Duodenal mucosa (tissue), 2 donors: Measurements from ENCODE around the gene IL17REL.

Experiments
- H3K27ac ChIP-seq: one replicate; pipeline ENCODE4 v1.7.0; 2013; ENCODE audit warnings: low read depth, low read length
- H3K27me3 ChIP-seq, 2 donors: one replicate each; pipeline ENCODE4 v1.7.0; 2013; ENCODE audit warnings: low read length in 2 of 2, control low read depth in 1 of 2; ENCODE audit not compliant: insufficient read depth in 2 of 2, control insufficient read depth in 1 of 2
- H3K36me3 ChIP-seq, 2 donors: one replicate each; pipeline ENCODE4 v1.7.0; 2013; ENCODE audit warnings: low read length in 2 of 2, control low read depth in 1 of 2; ENCODE audit not compliant: insufficient read depth in 2 of 2, control insufficient read depth in 1 of 2
- H3K4me1 ChIP-seq, 2 donors: one replicate each; pipeline ENCODE4 v1.7.0; 2013; ENCODE audit warnings: low read length in 2 of 2, control low read depth in 1 of 2; ENCODE audit not compliant: insufficient read depth in 2 of 2, control insufficient read depth in 1 of 2
- H3K4me3 ChIP-seq, 2 donors: one replicate each; pipeline ENCODE4 v1.7.0; 2013; ENCODE audit warnings: low read length in 2 of 2, low read depth in 1 of 2
- H3K9ac ChIP-seq, 2 donors: one replicate each; pipeline ENCODE4 v1.7.0; 2013; ENCODE audit warnings: low read length in 2 of 2, low read depth in 1 of 2
- H3K9me3 ChIP-seq, 2 donors: one replicate each; pipeline ENCODE4 v1.7.0; 2013; ENCODE audit warnings: low read length in 2 of 2, control low read depth in 1 of 2; ENCODE audit not compliant: control insufficient read depth in 1 of 2

Gene IL17REL

GRCh38 chr22:49972163-49973017, 40.2 kb downstream of the IL17REL start:
- Histone ChIP-seq H3K9ac (peak overlapping the region; percentile 63 to 70), H3K4me1 (peaks cover 21 to 22% of the 10 kb centered on the region in 2 donors), H3K36me3 (no peaks in the 10 kb centered on the region), H3K27ac (no peak overlapping the region), H3K9me3 (no peaks in the 10 kb centered on the region), H3K27me3 (no peaks in the 10 kb centered on the region), H3K4me3 (no peak overlapping the region)

- Histone ChIP-seq H3K9me3 (no peaks in the 10 kb centered on the region), H3K4me3 (peak overlapping the region; percentile 53 to 60), H3K27me3 (no peaks in the 10 kb centered on the region), H3K4me1 (peaks cover 27 to 31% of the 10 kb centered on the region in 2 donors), H3K9ac (peak overlapping the region; percentile 63 to 70), H3K36me3 (no peaks in the 10 kb centered on the region), H3K27ac (peak overlapping the region; percentile 86)
Measured at GRCh38 chr22:49971232-49972162, 41.1 kb downstream of the IL17REL start.

GRCh38 chr22:49970528-49971231, 41.9 kb downstream of the IL17REL start:
- Histone ChIP-seq H3K27me3 (no peaks in the 10 kb centered on the region), H3K27ac (peak overlapping the region; percentile 86), H3K36me3 (no peaks in the 10 kb centered on the region), H3K4me1 (peaks cover 33 to 36% of the 10 kb centered on the region in 2 donors), H3K9me3 (no peaks in the 10 kb centered on the region), H3K4me3 (peak overlapping the region; percentile 53 to 60), H3K9ac (peak overlapping the region; percentile 63 to 70)

GRCh38 chr22:49969751-49970527, 42.6 kb downstream of the IL17REL start:
- Histone ChIP-seq H3K4me1 (peaks cover 30 to 36% of the 10 kb centered on the region in 2 donors), H3K4me3 (peak overlapping the region in 1 of 2 donors; percentile 60), H3K9ac (peak overlapping the region; percentile 6 to 29), H3K27me3 (no peaks in the 10 kb centered on the region), H3K9me3 (no peaks in the 10 kb centered on the region), H3K27ac (peak overlapping the region; percentile 53), H3K36me3 (no peaks in the 10 kb centered on the region)

GRCh38 chr22:49968831-49969661, 43.5 kb downstream of the IL17REL start:
- H3K27ac ChIP-seq: peak overlapping the region; percentile 50
- H3K9ac ChIP-seq: peak overlapping the region in 1 of 2 donors; percentile 29
- peaks cover 31 to 39% of the 10 kb centered on the region in 2 donors for H3K4me1 ChIP-seq
- H3K27me3 ChIP-seq: no peaks in the 10 kb centered on the region
- no peak overlapping the region for H3K4me3 ChIP-seq
- peaks cover 0 to 4% of the 10 kb centered on the region in 2 donors for H3K36me3 ChIP-seq
- no peaks in the 10 kb centered on the region for H3K9me3 ChIP-seq

DNA sequence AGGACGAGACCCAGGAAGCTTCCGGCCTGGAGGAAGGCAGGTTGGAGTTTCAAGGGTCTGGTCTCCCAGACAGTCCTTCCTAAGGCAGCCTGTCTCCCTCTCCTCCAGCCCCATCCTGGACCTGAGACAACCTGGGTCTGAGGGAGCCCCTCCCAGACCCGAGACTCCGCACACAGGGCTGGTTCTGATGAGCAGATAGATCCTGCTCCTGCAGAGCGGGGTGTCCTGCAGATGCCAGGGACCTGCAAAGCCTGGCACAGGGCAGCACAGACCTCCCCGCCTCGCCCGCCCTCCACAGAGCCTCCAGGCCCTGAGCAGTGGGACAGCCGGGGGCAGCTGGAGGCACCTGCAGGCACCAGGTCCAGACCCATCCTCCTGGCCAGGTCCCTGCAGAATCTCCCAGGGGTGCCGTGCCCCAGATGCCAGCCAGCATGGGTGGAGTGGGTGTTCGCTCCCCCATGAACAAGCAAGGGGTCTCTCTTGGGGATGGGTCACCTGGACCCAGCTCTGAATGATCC, 44.2 kb downstream of the IL17REL start:
- Histone ChIP-seq H3K9me3 (no peaks in the 10 kb centered on the region), H3K4me1 (peaks cover 33 to 46% of the 10 kb centered on the region in 2 donors), H3K4me3 (no peak overlapping the region), H3K36me3 (peaks cover 4 to 6% of the 10 kb centered on the region in 2 donors), H3K9ac (no peak overlapping the region), H3K27ac (no peak overlapping the region), H3K27me3 (no peaks in the 10 kb centered on the region)

DNA sequence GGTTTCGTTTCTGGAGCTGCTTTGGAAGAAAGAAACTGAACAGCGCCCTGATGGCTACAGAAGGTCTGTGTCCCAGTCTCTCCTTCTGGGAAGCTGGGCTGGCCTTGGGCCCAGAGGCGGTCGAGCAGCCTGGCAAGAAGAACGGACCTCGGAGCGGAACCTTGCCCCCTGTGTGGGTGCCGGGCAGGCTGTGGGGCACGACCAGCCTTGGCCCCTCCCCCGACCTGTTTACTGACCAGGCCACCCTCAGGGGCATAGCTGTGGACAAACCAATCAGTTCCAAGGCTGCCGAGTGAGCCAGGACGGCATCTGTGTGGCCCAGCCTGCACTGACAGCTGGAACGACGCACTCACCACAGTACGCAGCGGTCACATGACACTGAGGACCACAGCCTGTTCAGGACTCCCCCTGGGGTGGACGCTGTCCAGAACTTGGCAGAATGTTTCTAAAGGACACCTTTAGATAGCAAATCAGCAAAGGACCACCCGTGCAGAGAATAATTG, 44.8 kb downstream of the IL17REL start:
- Histone ChIP-seq H3K4me3 (peak overlapping the region in 1 of 2 donors; percentile 16), H3K9ac (peak overlapping the region in 1 of 2 donors; percentile 13), H3K9me3 (no peaks in the 10 kb centered on the region), H3K4me1 (peaks cover 39 to 52% of the 10 kb centered on the region in 2 donors), H3K27ac (peak overlapping the region; percentile 78), H3K36me3 (peaks cover 11 to 13% of the 10 kb centered on the region in 2 donors), H3K27me3 (no peaks in the 10 kb centered on the region)

DNA sequence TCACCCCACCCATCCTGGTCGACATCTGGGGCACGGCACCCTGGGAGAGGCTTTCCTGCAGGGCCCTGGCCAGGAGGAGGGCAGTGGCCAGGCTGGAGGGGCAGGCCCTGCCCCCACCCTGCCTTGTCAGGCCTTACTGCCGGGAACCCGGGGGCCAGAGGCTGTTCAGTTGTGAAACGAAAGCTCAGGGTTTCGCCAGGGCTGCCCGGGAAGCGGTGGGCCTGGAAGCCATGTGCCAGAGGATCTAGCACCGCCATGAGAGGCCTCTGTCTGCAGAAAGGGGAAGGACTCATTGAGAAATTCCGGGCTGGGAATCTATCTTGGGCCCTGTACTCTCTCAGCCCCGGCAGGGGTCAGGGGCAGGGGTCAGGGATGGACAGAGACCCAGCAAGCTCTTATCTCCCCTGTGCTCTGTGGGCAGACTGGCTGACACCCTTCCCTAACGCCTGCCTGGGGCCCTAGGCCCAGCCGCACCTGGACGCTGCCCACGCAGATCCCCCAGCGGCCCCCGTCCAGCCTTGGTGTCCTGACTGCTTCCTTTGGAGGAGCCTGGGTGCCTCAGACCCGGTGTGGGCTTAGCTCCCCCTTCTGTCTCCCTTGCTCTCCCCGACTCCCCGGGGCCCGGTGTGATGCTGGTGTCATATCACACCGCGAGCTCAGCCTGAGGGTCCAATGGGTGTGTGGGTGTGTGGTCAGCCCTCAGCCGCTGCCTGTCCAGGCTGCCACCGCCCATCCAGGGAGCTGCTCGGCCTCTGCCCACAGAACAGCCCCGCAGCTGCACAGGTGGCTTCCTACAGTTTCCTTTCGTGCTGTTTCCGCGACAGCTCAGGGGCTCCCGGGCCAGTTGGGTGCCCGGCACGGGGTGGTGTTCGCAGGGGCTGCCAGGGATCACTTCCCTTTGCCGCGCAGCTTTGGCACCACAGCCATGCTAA, 45.5 kb downstream of the IL17REL start:
- Histone ChIP-seq H3K36me3 (peaks cover 14% of the 10 kb centered on the region in 2 donors), H3K9ac (peak overlapping the region; percentile 12 to 21), H3K9me3 (no peaks in the 10 kb centered on the region), H3K27me3 (no peaks in the 10 kb centered on the region), H3K4me1 (peaks cover 43 to 53% of the 10 kb centered on the region in 2 donors), H3K4me3 (peak overlapping the region in 1 of 2 donors; percentile 16), H3K27ac (peak overlapping the region; percentile 78)
